OCI-LY3 (cell line): ENCODE measurements around the gene HERPUD1.

ENCODE experiments used
- H2AFZ ChIP-seq: fragments of 200-600, 300-600 bp; shearing (Covaris generic); 2 replicates; pipeline ENCODE4 v1.6.0; 2014; ENCODE audit warnings: antibody characterized with exemption, low read depth, low read length
- H3K27ac ChIP-seq: fragments of 200-600, 300-600 bp; sonication (generic); 2 replicates; pipeline ENCODE4 v1.5.1; 2014; ENCODE audit warnings: mild to moderate bottlenecking, low read length, moderate library complexity, mixed read lengths
- H3K27me3 ChIP-seq: fragments of 200-600, 300-600 bp; sonication (generic); 2 replicates; pipeline ENCODE4 v1.6.1; 2014; ENCODE audit warnings: low read depth, low read length, mixed read lengths
- H3K36me3 ChIP-seq: fragments of 200-600, 300-600 bp; sonication (generic); replicated peaks from 2 replicates; pipeline ENCODE3; 2014; ENCODE audit warnings: low read depth, low read length, mixed read lengths
- H3K4me1 ChIP-seq: fragments of 300-600, 200-600 bp; sonication (generic); 2 replicates; pipeline ENCODE4 v1.6.1; 2014; ENCODE audit warnings: low read length, mixed read lengths
- H3K4me2 ChIP-seq: fragments of 200-600, 300-600 bp; sonication (generic); 2 replicates; pipeline ENCODE4 v1.6.1; 2014; ENCODE audit warnings: low read length, mixed read lengths
- H3K4me3 ChIP-seq: fragments of 300-600, 200-600 bp; sonication (generic); 2 replicates; pipeline ENCODE4 v1.5.1; 2014; ENCODE audit warnings: antibody characterized with exemption, mild to moderate bottlenecking, low read length, moderate library complexity
- H3K79me2 ChIP-seq: fragments of 300-600, 200-600 bp; shearing (Covaris generic); 2 replicates; pipeline ENCODE4 v1.6.1; 2014; ENCODE audit warnings: mild to moderate bottlenecking, low read length, mixed read lengths
- H3K9ac ChIP-seq: fragments of 300-600, 200-600 bp; shearing (Covaris generic); 2 replicates; pipeline ENCODE4 v1.6.0; 2014; ENCODE audit warnings: mild to moderate bottlenecking, low read length, moderate library complexity
- H3K9me3 ChIP-seq: fragments of 200-600, 300-600 bp; shearing (Covaris generic); 2 replicates; pipeline ENCODE4 v1.6.1; 2014; ENCODE audit warnings: low read length, mixed read lengths; ENCODE audit not compliant: insufficient read depth
- H4K20me1 ChIP-seq: fragments of 200-600, 300-600 bp; sonication (generic); 2 replicates; pipeline ENCODE4 v1.6.1; 2016; ENCODE audit warnings: low read length, mixed read lengths; ENCODE audit not compliant: insufficient read depth
- EZH2phosphoT487 ChIP-seq: fragments of 200-600 bp; shearing (Covaris generic); IDR thresholded peaks from 2 replicates; pipeline ENCODE4 v1.6.1; 2018; ENCODE audit warnings: antibody characterized with exemption, mixed run types, low read depth
- TF ChIP-seq, protein P1 (sequence below): fragments of 200-600, 300-600 bp; sonication (generic); IDR thresholded peaks from 2 replicates; pipeline ENCODE4 v1.5.1; 2014; ENCODE audit warnings: antibody characterized with exemption, low read length, low read depth

HERPUD1 gene

DNA sequence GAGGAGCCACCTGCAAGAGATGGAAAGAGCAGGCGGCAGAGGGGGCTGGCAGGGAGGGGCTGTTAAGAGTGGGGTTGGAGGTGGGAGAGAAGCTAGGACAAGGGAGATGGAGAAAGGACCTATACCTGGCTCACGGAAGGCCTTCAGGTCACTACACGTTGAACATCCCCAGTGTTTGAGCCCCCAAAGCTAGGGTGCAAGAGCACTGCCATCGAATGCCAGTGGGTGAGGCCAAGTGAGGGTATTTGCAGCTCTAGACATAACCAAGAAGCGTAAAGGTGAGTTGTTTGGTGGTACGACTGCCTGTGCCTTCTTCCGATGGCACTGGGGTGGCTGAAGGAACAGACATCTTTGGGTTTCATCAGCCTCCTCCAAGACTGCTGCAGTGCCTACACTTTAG, 17.0 kb upstream of the HERPUD1 start:
- H4K20me1 ChIP-seq, result no peaks in the 10 kb centered on the region
- H3K27me3 ChIP-seq, result no peaks in the 10 kb centered on the region
- no peak overlapping the region for H3K27ac ChIP-seq
- H3K9me3 ChIP-seq, result no peaks in the 10 kb centered on the region
- peaks cover 84% of the 10 kb centered on the region for H3K4me1 ChIP-seq
- TF ChIP-seq EZH2phosphoT487, result no peak
- TF ChIP-seq, protein P1, sequence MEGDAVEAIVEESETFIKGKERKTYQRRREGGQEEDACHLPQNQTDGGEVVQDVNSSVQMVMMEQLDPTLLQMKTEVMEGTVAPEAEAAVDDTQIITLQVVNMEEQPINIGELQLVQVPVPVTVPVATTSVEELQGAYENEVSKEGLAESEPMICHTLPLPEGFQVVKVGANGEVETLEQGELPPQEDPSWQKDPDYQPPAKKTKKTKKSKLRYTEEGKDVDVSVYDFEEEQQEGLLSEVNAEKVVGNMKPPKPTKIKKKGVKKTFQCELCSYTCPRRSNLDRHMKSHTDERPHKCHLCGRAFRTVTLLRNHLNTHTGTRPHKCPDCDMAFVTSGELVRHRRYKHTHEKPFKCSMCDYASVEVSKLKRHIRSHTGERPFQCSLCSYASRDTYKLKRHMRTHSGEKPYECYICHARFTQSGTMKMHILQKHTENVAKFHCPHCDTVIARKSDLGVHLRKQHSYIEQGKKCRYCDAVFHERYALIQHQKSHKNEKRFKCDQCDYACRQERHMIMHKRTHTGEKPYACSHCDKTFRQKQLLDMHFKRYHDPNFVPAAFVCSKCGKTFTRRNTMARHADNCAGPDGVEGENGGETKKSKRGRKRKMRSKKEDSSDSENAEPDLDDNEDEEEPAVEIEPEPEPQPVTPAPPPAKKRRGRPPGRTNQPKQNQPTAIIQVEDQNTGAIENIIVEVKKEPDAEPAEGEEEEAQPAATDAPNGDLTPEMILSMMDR, result no peak
- no peak overlapping the region for H3K4me2 ChIP-seq
- H3K4me3 ChIP-seq, result no peak overlapping the region
- no peak overlapping the region for H2AFZ ChIP-seq
- no peaks in the 10 kb centered on the region for H3K79me2 ChIP-seq
- H3K36me3 ChIP-seq, result no peaks in the 10 kb centered on the region
- no peak overlapping the region for H3K9ac ChIP-seq

DNA sequence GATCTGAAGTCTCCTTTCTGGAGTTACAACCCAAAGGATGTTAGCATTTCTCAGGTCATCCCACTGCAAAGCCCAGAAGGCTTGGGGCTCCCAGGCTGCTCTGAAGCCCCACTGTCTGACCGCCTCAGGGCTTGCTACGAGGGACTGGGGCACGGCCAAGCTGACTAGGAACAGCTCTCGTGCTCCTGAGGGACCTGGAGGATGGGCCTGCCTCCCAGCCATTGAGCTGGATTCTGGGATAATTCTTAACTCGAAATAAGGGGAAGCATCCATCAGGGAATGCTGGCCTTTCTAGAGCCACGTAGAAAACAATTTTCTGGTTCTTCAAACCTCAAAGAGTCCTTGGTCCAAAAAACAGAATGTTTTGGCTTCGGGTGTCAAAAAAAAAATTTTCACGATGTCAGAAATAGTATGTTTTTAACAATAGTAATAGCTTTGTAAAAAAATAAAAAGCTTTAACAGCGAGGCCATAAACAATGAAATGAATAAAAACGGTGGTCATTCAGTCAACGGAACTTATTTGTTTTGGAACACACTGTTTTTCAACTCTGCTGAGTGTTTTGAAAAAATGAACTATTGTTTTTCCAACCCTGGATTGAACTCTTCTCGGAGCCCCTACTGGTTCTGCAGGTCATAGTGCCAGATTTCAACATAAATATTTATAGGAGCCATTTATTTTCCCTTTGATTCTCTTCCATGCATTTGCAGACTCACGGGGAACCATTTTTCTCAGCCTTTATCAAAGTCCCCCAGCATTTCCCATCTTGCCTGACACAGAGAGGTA, 16.4 kb upstream of the HERPUD1 start:
- peaks cover 87% of the 10 kb centered on the region for H3K4me1 ChIP-seq
- no peak overlapping the region for H2AFZ ChIP-seq
- no peaks in the 10 kb centered on the region for H3K36me3 ChIP-seq
- H3K27ac ChIP-seq, result peak overlapping the region; percentile 95; the same call in 1 of the 2 replicates
- no peaks in the 10 kb centered on the region for H3K79me2 ChIP-seq
- no peaks in the 10 kb centered on the region for H4K20me1 ChIP-seq
- no peaks in the 10 kb centered on the region for H3K9me3 ChIP-seq
- peak overlapping the region; percentile 89; the same call in 1 of the 2 replicates for H3K9ac ChIP-seq
- H3K27me3 ChIP-seq, result no peaks in the 10 kb centered on the region
- no peak overlapping the region for H3K4me3 ChIP-seq
- TF ChIP-seq EZH2phosphoT487, result no peak
- TF ChIP-seq, protein P1, result no peak
- peak overlapping the region; percentile 81; the same call in 1 of the 2 replicates for H3K4me2 ChIP-seq

DNA sequence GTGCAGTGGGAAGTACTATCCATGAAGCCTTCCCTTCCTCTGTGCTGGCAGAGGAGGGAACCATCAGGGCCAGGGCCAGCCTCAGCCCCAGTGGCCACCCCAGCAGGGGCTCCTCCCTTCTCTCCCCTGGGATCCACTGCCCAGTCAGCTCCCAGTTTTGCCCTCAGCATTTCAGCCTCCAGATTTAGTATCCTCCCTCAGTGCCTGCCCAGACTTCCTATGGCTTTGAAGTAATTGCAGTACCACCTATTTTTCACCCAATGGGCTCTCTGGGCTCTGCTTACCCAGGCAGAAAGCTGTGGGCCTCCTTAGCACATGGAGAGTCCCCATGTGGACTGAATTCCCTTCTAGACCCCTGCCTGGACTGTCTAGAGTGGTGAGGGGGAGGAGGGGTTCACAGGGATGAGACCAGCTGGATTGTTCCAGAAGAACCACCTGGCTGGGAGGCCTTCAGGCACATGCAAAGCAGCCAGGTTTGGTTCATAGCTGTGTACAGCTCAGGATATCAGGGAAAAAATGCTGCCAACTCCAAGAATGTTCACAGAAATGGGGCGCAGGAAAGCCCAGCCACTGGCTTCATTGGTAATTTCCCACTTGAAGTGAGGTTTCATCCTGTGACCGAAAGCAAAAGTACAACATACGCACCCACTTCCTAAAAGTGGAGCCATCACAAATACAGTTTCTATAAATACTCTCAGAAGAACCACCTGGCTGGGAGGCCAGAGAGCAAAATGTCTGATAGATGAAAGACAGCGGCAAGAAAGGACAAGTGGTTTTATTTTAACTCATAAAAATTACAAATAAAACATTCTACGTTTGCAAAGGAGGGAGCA, 15.2 kb upstream of the HERPUD1 start:
- Histone ChIP-seq H3K4me1 (peaks cover 77% of the 10 kb centered on the region), H3K4me2 (peak overlapping the region; percentile 81), H3K79me2 (no peaks in the 10 kb centered on the region), H3K27ac (peak overlapping the region; percentile 95), H3K27me3 (no peaks in the 10 kb centered on the region), H4K20me1 (no peaks in the 10 kb centered on the region), H2AFZ (no peak overlapping the region), H3K36me3 (no peaks in the 10 kb centered on the region), H3K4me3 (peak overlapping the region; percentile 53), H3K9ac (peak overlapping the region; percentile 89), H3K9me3 (no peaks in the 10 kb centered on the region)
- TF ChIP-seq, protein P1, result no peak
- TF ChIP-seq EZH2phosphoT487, result no peak

DNA sequence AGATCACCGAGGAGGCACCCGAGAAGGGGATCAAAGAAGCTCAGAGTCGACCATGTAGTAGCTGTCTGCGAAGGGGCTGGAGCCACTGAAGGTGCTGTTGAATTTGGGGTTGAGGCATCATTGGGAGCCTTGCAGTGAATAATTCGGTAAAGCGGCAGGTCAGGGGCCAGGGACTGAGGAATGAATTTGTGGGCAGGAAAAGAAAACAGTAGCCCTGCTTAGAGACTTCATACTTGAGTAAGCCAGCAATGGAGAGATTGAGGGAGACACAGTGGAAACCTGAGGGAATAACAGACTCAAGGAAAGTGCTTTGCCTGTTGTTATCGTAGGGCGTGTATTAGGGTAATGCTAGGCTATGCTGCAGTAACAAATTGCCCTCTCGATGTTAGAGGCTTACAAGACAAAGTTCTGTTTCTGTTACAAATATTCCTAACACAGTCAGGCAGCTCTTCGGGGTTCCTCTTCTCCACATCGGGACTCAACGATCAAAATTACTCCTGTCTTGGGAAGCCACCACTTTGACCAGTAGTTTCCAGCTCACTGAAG, 13.4 kb upstream of the HERPUD1 start:
- Histone ChIP-seq H3K4me3 (no peak overlapping the region), H3K79me2 (no peaks in the 10 kb centered on the region), H3K9me3 (no peaks in the 10 kb centered on the region), H3K4me2 (peak overlapping the region; percentile 81), H3K4me1 (peaks cover 60% of the 10 kb centered on the region), H3K36me3 (no peaks in the 10 kb centered on the region), H3K27me3 (no peaks in the 10 kb centered on the region), H4K20me1 (no peaks in the 10 kb centered on the region), H3K27ac (peak overlapping the region; percentile 95), H2AFZ (peak overlapping the region; percentile 16; the same call in 1 of the 2 replicates), H3K9ac (peak overlapping the region; percentile 76; the same call in 1 of the 2 replicates)
- TF ChIP-seq EZH2phosphoT487, result no peak
- TF ChIP-seq, protein P1, result no peak
